ENCODE measurements around the gene PODXL2.

PODXL2 gene

DNA sequence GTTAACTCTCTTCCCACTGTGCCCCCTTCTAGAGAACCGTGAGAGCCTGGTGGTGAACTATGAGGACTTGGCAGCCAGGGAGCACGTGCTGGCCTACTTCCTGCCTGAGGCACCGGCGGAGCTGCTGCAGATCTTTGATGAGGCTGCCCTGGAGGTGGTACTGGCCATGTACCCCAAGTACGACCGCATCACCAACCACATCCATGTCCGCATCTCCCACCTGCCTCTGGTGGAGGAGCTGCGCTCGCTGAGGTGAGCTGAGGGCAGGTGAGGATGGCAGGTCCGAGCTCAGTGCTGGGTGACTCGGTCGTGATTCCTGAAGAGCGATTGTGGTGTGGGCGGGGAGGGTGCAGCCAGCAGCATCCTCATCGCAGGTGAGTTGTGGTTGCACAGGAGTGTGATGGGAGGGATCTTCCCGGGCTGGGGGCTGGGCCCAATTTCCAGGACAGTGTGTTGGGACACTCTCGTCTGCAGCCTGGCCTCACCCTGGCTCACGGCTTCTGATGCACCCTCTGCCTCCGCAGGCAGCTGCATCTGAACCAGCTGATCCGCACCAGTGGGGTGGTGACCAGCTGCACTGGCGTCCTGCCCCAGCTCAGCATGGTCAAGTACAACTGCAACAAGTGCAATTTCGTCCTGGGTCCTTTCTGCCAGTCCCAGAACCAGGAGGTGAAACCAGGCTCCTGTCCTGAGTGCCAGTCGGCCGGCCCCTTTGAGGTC lies 22.7 kb upstream of the PODXL2 start:
- no peak for DNase-seq

DNA sequence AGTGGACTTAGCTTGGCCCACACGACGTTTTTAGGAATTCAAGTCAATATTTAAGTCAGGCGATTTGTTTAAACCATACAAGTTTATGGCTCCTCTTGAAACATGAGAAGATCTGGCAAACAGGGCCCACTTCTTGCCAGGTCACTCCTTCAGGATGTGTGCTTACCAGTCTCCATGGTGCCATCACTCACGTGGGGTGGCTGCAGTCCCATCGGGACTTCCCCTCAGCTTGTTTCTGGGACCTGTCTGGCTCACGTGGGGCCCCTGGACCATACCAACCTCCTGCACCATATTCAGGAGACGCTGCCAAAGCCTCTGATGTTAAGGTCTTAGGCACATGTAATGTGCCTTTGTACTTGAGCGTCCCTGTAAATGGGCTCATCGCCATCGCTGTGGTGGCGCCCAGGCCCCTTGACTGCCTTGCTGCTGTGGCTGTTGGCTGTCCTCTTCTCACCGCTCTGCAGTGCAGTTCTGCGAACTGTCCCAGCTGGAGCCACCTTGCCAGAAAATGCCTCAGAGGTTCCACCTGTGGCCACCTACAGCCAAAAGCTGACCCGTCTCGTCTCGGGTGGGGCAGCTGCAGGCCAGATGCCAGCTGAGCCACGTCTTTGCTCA lies 21.9 kb upstream of the PODXL2 start:
- no peak for DNase-seq

DNA sequence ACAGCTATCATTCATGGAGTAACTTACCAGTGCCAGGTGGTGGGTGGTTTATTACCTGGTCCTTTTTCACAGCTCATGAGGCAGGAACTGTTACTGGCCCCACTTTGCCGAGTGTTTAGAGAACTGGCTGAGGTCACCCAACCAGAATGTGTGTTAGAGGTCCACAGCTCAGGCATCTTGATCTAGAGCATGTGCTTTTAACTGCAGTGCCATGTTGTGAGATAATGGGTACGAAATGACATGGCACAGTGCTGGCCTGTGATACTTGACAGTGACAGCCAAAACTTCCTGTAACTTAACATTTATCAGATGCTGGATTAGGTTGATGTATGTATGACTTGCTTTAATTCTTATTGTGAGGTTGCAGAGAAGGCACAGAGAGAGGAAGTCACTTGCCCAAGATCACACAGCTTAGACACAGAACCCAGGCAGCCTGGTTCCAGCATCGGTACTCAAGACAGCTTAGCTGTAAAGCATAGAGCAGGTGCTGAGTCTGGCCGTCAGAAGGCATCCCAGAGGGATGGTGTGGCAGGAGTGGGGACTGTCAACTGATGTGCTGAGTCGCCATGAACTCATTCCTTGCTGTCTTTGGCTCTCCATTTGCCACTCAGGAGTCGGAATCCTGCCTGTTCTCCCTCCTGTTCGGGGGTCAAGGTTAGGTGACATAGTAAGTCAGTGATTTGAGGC lies 21.2 kb upstream of the PODXL2 start:
- no peak for DNase-seq

DNA sequence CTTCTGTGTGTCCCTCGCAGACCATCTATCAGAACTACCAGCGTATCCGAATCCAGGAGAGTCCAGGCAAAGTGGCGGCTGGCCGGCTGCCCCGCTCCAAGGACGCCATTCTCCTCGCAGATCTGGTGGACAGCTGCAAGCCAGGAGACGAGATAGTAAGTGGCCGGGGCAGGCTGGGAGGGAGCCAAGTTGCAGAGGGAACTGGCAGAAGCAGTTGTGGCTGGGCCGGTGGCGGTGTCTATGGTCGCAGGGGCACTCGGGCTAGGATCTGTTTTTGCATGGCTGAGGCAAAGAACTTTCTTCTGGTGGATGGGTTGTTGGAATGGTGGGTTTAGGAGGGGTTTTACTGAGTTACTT lies 20.6 kb upstream of the PODXL2 start:
- DNase-seq: no peak

DNA sequence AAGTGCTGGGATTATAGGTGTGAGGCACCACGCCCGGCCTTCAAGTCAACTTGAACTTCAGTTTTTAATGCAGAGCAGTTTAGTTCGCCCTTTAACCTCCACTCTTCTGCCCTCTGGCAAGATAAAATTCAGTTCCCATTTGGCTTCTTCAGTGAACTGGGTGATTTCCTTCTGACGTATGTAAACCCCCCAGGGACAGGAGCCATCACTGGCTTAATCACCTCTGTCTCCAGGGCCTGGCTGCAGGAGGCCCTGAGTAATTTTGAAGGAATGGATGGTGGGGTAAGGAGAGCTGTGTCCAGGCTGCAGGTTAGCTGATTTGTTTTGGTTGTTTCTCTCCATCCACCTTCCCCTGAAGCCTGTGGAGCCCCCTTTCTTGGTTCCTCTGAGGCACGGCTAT lies 18.9 kb upstream of the PODXL2 start:
- no peak for DNase-seq

DNA sequence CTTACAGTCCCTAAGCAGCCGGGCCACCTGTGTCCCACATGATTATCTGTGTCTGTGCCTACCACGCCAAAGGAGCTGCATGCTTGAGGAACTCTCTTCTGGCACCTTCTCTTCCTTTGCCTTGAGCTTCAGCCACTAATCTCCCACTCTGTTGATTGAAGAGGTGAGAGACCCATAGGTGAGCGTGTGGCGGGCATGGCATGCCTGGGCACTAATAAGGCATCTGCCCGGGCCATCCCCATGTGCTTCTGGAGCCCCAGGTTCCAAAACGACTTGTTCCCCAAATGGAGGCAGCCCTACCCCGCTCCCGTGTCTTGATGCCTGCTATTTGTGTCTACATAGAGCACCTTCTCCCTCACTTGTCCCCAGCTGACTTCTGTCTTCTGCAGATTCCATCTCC lies 17.7 kb upstream of the PODXL2 start:
- DNase-seq: no peak

DNA sequence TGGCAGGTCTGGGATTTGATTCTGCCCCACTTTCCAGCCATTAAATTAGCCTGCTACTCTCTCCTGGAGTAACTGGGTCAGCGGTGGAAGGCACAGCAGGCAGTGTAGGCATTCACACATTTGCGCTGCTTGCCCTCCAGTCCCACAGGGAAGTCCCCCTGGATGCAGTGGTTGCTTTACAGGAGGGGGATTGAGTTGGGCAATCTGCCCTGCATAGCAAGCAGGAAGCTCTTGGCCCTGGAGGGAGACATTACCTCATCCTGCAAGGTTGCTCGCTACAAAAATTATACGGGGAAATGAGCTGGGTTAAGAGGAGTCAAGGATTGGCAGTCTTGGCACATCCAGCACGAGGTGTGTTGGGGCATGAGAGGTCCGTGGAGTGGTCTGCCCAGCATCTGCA lies 16.0 kb upstream of the PODXL2 start:
- no peak for DNase-seq

DNA sequence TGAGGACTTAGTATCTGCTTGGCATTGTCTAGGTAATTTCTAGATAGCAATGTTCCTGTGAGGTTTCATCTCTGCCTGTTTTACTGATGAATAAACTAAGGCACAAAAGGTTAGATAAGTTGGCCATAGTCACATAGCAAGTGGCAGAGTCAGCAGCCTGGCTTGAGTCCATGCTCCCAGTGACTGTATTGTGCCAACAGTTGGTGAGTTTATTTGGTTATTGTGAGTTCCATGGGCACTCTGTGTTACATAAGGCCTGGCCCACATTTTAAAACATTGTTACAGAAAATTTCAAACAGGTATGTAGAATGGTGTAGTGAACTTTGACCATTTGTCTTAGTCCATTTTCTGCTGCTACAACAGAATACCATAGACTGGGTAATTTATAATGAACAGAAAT lies 15.6 kb upstream of the PODXL2 start:
- no peak for DNase-seq

DNA sequence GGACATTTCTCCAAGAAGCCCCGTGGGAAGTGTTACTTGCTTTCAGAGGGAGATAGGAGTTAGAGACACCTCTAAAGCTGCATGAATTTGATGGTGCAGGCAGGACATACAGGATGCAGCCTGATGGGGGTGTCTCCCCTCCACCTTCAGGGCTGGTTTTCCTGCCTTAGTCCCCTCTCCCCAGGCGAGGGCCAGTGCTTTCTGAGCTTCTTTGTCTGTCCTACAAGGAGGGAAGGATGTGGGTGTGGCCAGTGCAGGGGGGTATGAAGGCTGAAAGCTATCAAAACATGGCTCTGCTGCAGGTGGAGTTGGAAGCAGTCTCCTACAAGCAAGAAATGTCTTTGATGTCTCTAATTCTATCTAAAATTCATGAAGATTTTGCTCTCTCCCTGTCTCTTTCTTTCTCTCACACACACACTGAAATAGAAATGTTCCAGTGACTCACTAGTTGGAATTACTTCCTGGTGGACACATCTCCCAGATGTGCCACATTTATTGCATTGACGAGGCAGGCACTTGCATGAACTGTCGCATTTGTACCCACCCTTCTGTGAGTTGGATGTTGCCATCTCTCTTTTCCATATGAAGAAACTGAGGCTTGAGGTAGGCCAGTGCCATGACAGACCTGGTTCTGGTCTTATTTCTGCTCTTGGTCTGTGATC lies 13.9 kb upstream of the PODXL2 start:
- no peak for DNase-seq

DNA sequence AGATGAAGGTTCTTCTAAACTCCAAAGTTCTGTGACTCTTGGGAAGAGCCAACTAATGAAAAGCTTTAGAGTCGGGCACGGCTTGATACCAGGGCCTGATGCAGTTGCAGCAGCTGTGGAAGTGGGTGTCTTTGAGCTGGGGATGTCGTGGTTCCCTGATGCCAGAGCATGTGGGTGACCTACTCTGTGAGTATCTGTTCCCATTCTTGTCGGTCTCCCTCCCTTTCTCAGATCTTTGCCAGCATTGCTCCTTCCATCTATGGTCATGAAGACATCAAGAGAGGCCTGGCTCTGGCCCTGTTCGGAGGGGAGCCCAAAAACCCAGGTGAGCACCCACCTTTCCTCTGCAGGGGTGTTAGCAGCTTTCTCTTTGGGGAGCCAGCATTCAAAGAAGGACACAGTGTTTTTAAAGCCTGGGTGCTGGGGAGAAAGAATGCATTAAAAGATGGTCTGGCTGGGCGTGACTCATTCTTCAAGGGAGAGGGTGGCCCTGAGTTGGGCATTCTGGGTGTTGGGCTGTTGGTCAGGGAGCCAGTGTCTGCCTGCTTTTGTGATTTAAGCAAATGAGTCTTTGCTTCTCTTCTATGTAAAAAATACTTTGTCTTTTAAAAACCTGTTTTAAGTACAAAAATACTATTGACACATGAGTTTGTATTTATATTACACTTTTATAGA lies 13.2 kb upstream of the PODXL2 start:
- DNase-seq: no peak

DNA sequence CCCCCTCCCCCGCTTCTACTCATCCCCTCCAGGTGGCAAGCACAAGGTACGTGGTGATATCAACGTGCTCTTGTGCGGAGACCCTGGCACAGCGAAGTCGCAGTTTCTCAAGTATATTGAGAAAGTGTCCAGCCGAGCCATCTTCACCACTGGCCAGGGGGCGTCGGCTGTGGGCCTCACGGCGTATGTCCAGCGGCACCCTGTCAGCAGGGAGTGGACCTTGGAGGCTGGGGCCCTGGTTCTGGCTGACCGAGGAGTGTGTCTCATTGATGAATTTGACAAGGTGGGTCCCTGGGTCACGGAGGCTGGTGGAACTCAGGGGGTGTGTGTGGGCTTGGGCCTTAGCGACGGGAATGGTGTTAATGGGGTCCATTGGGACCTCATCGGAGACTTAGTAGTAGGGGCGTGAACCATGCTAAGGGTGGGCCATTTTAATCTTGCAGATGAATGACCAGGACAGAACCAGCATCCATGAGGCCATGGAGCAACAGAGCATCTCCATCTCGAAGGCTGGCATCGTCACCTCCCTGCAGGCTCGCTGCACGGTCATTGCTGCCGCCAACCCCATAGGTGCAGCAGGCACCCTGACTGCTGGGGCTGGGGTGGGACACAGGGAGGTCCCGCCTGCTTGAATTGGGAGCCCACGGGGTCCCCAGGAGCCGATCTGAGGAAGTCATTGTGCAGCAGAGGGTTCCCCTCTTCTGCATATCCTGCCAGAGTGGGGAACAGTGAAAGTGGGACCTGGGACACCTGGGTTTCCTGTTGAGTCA lies 12.0 kb upstream of the PODXL2 start:
- DNase-seq: no peak

DNA sequence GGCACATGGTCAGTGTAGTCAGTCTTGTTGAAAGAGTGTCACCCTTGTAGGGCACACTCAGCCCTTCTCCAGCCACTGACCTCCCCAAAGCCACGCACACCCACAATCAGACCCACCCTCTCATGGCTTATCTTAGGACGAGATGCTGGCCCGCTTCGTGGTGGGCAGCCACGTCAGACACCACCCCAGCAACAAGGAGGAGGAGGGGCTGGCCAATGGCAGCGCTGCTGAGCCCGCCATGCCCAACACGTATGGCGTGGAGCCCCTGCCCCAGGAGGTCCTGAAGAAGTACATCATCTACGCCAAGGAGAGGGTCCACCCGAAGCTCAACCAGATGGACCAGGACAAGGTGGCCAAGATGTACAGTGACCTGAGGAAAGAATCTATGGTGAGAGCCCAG lies 10.1 kb upstream of the PODXL2 start:
- DNase-seq: no peak

DNA sequence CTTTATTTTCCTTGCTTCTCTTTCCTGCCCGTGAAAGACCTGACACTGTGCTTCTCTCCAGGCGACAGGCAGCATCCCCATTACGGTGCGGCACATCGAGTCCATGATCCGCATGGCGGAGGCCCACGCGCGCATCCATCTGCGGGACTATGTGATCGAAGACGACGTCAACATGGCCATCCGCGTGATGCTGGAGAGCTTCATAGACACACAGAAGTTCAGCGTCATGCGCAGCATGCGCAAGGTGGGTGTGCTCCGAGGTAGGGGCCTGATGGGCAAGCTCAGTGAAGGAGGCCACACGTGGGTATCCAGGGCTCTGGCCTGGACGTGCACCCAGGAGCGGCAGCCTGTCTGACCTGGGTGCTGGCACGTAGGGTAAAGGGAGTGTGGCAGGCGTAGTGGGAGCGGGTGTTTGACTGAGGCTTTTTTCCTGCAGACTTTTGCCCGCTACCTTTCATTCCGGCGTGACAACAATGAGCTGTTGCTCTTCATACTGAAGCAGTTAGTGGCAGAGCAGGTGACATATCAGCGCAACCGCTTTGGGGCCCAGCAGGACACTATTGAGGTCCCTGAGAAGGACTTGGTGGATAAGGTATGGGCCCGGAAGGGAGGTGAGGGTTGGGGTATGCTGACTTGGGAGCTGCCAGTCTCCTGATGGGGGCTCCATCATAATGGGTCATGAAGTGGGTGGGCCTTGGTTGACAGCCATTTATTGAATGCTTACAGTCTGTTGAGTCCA lies 8.2 kb upstream of the PODXL2 start:
- DNase-seq: no peak

DNA sequence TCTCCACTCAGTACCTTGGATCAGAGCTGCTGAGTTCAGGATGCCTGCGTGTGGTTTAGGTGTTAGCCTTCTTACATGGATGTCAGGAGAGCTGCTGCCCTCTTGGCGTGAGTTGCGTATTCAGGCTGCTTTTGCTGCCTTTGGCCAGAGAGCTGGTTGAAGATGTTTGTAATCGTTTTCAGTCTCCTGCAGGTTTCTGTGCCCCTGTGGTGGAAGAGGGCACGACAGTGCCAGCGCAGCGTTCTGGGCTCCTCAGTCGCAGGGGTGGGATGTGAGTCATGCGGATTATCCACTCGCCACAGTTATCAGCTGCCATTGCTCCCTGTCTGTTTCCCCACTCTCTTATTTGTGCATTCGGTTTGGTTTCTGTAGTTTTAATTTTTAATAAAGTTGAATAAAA lies 7.0 kb upstream of the PODXL2 start:
- no peak for DNase-seq

DNA sequence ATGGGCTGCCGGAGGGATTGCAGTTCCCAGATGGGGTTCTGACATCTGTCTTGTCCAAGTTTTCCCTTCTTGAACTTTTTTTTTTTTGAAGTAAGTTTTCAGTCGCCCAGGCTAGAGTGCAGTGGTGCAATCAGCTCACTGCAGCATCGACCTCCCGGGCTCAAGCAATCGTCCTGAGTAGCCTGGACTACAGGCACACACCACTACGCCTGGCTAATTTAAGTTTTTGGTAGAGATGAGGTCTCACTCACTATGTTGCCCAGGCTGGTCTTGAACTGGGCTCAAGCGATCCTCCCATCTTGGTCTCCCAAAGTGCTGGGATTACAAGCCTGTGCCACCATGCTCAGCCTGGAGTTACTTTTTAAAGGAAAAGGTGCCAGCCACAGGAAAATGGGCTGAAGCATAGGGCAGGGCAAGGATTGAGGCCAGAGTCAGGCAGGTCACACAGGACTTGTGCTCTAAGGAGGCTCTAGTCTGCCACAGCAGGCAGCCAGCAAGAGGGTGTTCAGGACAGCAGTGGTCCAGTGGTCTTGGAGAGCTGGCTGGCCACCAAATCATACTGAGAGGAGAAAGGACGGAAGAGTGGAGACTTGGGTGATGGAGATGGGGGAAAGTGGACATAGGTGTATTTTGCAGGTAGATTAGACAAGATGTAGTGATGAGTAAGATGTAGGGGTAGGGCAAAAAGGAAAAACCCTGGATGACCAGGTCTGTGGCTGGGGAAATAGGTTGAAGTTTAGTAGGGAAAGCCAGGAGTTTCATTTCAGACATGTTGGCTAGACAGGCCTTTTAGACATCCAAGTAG lies 6.0 kb upstream of the PODXL2 start:
- no peak for DNase-seq

DNA sequence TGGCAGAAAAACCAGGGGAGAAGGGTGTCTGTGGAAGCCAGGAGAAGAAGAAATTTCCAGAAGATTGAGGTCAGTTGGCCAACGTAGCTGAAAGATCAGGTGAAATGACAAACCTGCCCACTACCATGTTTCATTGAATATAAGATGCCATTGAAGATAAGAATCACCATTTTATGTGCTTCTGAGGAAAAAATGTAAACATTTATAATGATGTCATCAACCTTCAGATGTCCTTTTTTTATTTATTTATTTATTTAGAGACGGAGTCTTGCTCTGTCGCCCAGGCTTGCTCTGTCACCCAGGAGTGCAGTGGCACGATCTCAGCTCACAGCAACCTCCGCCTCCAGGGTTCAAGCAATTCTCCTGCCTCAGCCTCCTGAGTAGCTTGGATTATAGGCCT lies 4.9 kb upstream of the PODXL2 start:
- no peak for DNase-seq

DNA sequence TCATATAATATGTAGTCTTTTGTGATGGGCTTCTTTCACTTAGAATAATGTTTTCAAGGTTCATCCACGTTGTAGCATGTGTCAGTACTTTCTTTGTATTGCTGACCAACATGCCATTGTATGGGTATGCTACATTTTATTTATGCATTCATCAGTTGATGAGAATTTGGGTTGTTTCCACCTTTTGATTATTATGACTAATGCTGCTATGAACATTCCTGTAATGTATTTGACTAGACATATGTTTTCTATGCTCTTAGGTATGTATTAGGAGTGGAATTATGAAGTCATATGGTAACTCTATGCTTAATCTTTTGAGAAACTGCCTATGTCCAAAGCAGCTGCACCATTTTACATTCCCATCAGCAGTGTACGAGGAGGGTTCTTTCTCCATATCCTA lies 3.2 kb upstream of the PODXL2 start:
- DNase-seq: no peak

DNA sequence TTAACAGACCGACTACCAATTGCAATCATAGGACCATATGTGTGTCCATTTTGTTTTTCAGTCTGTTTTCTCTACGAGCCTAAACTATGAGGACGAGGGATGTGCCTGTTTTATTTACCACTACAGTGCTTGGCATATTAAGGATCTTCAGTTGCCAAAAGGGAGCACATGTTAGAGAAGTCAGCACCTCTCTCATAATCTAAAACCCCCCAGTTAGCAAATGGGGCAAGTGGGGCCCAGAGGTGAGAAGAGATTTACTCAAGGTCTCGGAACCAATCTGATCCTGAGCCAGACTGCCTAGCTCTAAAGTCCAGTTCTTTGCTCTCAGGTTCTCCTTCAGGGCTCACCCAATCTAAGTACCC lies 578 bp upstream of the PODXL2 start:
- DNase-seq: no peak

DNA sequence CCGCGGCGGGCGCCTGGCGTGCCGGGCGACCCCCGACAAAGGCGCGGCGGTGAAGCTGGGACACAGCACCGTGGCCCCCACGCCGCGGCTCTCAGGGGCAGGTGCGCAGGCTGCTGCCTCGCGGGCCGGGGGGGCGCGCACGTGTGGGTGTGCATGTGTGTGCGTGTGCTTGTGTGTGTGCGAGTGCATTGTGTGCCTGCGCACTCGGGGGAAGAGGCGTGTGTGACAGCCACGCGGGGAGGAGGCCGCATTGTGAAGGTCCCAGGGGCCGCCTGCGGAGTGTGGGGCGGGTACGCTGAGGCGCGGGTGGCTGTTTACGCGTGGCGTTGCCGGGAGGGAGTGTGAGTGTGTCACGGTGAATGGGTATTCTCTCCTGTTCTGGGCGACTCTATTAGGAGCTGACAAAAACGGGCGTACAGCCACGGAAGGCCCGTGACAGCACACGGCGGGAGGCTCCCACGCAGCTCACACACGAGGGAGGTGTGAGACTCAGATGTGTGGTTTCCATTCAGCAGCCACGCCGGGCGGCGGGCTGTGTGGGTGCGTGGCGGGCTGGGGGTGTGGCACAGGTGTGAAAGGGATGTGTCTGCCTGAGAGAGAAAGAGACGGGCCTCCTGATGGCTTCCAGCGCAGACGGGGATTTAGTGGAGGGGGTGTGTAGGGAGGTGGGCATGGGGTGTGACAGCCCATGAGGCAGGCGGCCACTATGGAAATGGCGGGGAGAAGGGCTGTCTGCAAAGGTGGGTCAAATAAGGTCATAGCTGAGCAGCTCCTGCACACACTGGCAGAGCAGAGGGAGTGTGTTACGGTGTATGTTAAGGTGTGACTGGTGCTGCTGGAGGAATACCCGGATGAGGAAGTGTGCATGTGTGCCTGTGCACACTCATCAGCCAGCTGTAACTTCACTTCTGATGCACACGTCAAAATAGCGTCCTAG lies 750 bp downstream of the PODXL2 start:
- peak; percentile 54 for DNase-seq

All from NCI-H526 treated with DMSO at 0.1 percent for 48 hours (cell line).